OCI-LY1 (cell line): ENCODE measurements around the gene MFRP.
A peak's percentile ranks its signal among the peaks of the same experiment; 100 is the strongest.

Experiments used
- H2AFZ ChIP-seq: fragments of 200-600 bp; sonication (generic), shearing (Covaris generic); 2 replicates; pipeline ENCODE4 v1.6.0; 2014; ENCODE audit warnings: antibody characterized with exemption, mild to moderate bottlenecking, low read length
- H3F3A ChIP-seq: fragments of 200-600 bp; sonication (generic), shearing (Covaris generic); 2 replicates; pipeline ENCODE4 v1.6.0; 2014; ENCODE audit warnings: mild to moderate bottlenecking, antibody characterized with exemption, low read length, moderate library complexity; ENCODE audit not compliant: insufficient read depth
- H3K27ac ChIP-seq: fragments of 200-600 bp; sonication (generic); 2 replicates; pipeline ENCODE4 v1.5.1; 2014; ENCODE audit warnings: low read length, mixed run types, mild to moderate bottlenecking, low read depth; ENCODE audit not compliant: poor library complexity, severe bottlenecking
- H3K27me3 ChIP-seq: fragments of 200-600 bp; sonication (generic); 2 replicates; pipeline ENCODE4 v1.6.0; 2014; ENCODE audit warnings: antibody characterized with exemption, mild to moderate bottlenecking, low read length, moderate library complexity; ENCODE audit not compliant: insufficient read depth
- H3K36me3 ChIP-seq: fragments of 200-600 bp; sonication (generic); 2 replicates; pipeline ENCODE4 v1.6.1; 2014; ENCODE audit warnings: mild to moderate bottlenecking, antibody characterized with exemption, low read length, moderate library complexity, mixed read lengths; ENCODE audit not compliant: insufficient read depth
- H3K4me1 ChIP-seq: fragments of 200-600 bp; sonication (generic); 2 replicates; pipeline ENCODE4 v1.5.1; 2014; ENCODE audit warnings: mild to moderate bottlenecking, low read length, moderate library complexity; ENCODE audit not compliant: insufficient read depth, severe bottlenecking
- H3K4me2 ChIP-seq: fragments of 200-600 bp; sonication (generic), shearing (Covaris generic); 2 replicates; pipeline ENCODE4 v1.6.1; 2014; ENCODE audit warnings: low read length
- H3K4me3 ChIP-seq: fragments of 200-600 bp; sonication (generic); 2 replicates; pipeline ENCODE4 v1.5.1; 2014; ENCODE audit warnings: low read length, low read depth, mild to moderate bottlenecking, mixed read lengths; ENCODE audit not compliant: poor library complexity, severe bottlenecking
- H3K79me2 ChIP-seq: fragments of 200-600 bp; shearing (Covaris generic); 2 replicates; pipeline ENCODE4 v1.6.1; 2016; ENCODE audit warnings: mixed run types, low read length, mixed read lengths; ENCODE audit not compliant: insufficient read depth
- H3K9ac ChIP-seq: fragments of 200-600 bp; sonication (generic), shearing (Covaris generic); 2 replicates; pipeline ENCODE4 v1.6.1; 2014; ENCODE audit warnings: mild to moderate bottlenecking, low read length, mixed read lengths
- H3K9me2 ChIP-seq: fragments of 200-600 bp; sonication (generic), shearing (Covaris generic); 2 replicates; pipeline ENCODE4 v1.6.1; 2014; ENCODE audit warnings: low read depth, mild to moderate bottlenecking, low read length, mixed read lengths
- H3K9me3 ChIP-seq: fragments of 200-600 bp; shearing (Covaris generic); 2 replicates; pipeline ENCODE4 v1.6.1; 2014; ENCODE audit warnings: low read length, mixed read lengths
- H4K20me1 ChIP-seq: fragments of 200-600 bp; sonication (generic), shearing (Covaris generic); 2 replicates; pipeline ENCODE4 v1.6.0; 2016; ENCODE audit warnings: mild to moderate bottlenecking, low read length; ENCODE audit not compliant: insufficient read depth
- CTCF ChIP-seq: fragments of 200-600 bp; sonication (generic), shearing (Covaris generic); IDR thresholded peaks from 2 replicates; pipeline ENCODE4 v1.5.1; 2017; ENCODE audit warnings: mild to moderate bottlenecking, antibody characterized with exemption, low read length, moderate library complexity, mixed read lengths
- EZH2 ChIP-seq: fragments of 200-600 bp; sonication (generic), shearing (Covaris generic); IDR thresholded peaks from 2 replicates; pipeline ENCODE4 v1.8.0; 2017; ENCODE audit warnings: borderline replicate concordance, mixed run types, mild to moderate bottlenecking, antibody characterized with exemption, low read length, moderate library complexity, mixed read lengths

MFRP gene

GRCh38 chr11:119366690-119367620, 20.4 kb upstream of the MFRP start:
- Histone ChIP-seq H3F3A (no peaks in the 10 kb centered on the region), H3K9ac (peak overlapping the region; percentile 53; the same call in 1 of the 2 replicates), H3K27me3 (no peaks in the 10 kb centered on the region), H3K36me3 (no peaks in the 10 kb centered on the region), H3K27ac (peak overlapping the region; percentile 94), H3K79me2 (no peaks in the 10 kb centered on the region), H4K20me1 (no peaks in the 10 kb centered on the region), H3K4me2 (peak overlapping the region; percentile 40; the same call in 1 of the 2 replicates), H3K9me2 (no peaks in the 10 kb centered on the region), H3K9me3 (no peaks in the 10 kb centered on the region), H3K4me3 (no peak overlapping the region), H2AFZ (no peak overlapping the region), H3K4me1 (peaks cover 90% of the 10 kb centered on the region)
- TF ChIP-seq EZH2 = no peak

- Histone ChIP-seq H4K20me1 (no peaks in the 10 kb centered on the region), H3K27me3 (no peaks in the 10 kb centered on the region), H3K36me3 (no peaks in the 10 kb centered on the region), H3K9ac (no peak overlapping the region; the same call in 1 of the 2 replicates), H3F3A (no peaks in the 10 kb centered on the region), H3K9me3 (no peaks in the 10 kb centered on the region), H3K4me2 (peak overlapping the region; percentile 8; the same call in 1 of the 2 replicates), H2AFZ (no peak overlapping the region), H3K9me2 (no peaks in the 10 kb centered on the region), H3K4me1 (peaks cover 93% of the 10 kb centered on the region), H3K79me2 (no peaks in the 10 kb centered on the region), H3K4me3 (no peak overlapping the region), H3K27ac (peak overlapping the region; percentile 94)
- no peak for TF ChIP-seq EZH2
- TF ChIP-seq CTCF = no peak
Measured at GRCh38 chr11:119365071-119365591, 18.6 kb upstream of the MFRP start.

GRCh38 chr11:119363851-119364590, 17.5 kb upstream of the MFRP start:
- Histone ChIP-seq H4K20me1 (no peaks in the 10 kb centered on the region), H3K36me3 (no peaks in the 10 kb centered on the region), H3K9me2 (no peaks in the 10 kb centered on the region), H3F3A (no peaks in the 10 kb centered on the region), H3K4me2 (no peak overlapping the region), H3K4me1 (peaks cover 93% of the 10 kb centered on the region), H3K9ac (no peak overlapping the region), H3K79me2 (no peaks in the 10 kb centered on the region), H3K27ac (peak overlapping the region; percentile 94), H3K4me3 (no peak overlapping the region), H3K9me3 (no peaks in the 10 kb centered on the region), H2AFZ (no peak overlapping the region), H3K27me3 (no peaks in the 10 kb centered on the region)
- no peak for TF ChIP-seq EZH2
